Measurements from ENCODE around the gene TTLL11. TPM values are rescaled to one million over a fixed set of nuclear protein-coding genes. Genes with fewer than 3 reads are reported as not detected.

TTLL11 gene
- total RNA-seq, 1 experiment from 2014 or later, result 3.5 TPM

DNA sequence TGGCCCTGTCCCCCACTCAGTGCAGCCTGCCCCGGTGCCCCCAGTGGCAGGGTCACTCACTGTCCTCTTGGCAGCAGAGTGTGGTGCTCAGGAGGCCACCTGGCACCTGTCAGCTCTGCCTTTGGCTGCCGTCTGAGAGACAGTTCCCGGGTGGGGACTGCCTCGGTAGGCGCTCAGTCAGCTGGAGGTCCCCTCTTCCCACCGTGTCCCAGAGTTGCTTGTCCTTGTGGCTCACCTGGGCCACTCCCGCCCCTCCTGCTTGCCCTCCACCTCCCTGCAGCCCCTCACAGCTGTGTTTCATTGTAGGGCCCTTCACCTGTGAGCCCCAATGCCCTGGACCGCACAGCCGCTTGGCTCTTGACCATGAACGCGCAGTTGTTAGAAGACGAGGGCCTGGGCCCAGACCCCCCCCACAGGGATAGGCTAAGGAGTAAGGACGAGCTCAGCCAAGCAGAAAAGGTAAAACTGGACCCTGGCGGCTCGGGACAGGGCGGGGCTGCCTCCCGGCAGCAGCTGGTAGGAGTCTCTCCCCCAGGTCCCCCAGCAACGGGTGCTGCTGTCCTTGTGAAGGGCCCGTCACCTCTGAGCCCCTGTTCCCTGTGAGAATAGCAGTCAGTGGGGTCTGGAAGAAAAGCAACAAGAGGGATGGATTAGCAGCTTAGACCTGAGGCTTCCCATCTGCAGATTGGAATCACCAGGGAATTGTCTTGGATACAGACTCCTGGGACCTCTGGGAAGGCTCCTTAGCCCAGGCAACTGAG lies 319.0 kb downstream of the TTLL11 start:
- no peak for DNase-seq (ENCODE audit: low read depth)

DNA sequence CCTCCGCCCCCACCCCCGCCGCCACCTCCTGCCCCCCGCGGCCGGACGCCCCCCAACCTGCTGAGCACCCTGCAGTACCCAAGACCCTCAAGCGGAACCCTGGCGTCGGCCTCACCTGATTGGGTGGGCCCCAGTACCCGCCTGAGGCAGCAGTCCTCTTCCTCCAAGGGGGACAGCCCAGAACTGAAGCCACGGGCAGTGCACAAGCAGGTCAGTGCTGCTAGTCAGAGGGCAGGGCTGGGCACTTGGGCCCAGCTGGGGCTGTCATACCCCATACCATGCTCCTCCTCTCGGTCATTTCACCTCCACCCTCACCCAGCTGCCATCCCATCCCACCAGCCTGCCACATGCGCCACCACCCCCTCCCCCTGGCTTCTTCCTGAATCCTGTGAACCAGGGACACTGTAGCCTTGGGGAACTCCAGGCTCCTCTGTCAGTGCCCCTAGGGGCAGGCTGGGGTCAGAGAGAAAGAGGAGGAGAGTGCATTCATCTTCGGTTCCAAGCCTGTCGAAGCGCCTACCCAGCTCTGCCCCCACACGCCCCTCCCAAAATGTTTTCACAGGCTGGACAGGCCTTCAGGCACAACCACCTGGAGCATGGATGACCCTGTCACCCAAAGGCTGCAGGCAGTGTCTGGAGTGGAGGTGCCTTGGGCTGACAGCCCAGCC lies 319.7 kb downstream of the TTLL11 start:
- no peak for DNase-seq (ENCODE audit: low read depth)

DNA sequence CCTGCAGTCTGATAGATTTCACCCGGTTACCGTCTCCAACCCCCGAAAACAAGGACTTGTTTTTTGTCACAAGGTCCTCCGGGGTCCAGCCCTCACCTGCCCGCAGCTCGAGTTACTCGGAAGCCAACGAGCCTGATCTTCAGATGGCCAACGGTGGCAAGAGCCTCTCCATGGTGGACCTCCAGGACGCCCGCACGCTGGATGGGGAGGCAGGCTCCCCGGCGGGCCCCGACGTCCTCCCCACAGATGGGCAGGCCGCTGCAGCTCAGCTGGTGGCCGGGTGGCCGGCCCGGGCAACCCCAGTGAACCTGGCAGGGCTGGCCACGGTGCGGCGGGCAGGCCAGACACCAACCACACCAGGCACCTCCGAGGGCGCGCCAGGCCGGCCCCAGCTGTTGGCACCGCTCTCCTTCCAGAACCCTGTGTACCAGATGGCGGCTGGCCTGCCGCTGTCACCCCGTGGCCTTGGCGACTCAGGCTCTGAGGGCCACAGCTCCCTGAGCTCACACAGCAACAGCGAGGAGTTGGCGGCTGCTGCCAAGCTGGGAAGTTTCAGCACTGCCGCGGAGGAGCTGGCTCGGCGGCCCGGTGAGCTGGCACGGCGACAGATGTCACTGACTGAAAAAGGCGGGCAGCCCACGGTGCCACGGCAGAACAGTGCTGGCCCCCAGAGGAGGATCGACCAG lies 320.4 kb downstream of the TTLL11 start:
- no peak for DNase-seq (ENCODE audit: low read depth)

Other genes with a start within 250 kb of the TTLL11 start
- 56.7 and 74.4 TPM in 2 replicates for gene NDUFA8, start 66.5 kb upstream of the TTLL11 start, total RNA-seq (2014; rRNA removed; shearing (Covaris generic))
- gene MORN5, start 66.6 kb upstream of the TTLL11 start, total RNA-seq (2014; rRNA removed; shearing (Covaris generic)), result not detected in 2 replicates
- gene LHX6, start 135.6 kb upstream of the TTLL11 start, total RNA-seq (2014; rRNA removed; shearing (Covaris generic)), result 0.69 and 1.5 TPM in 2 replicates
- gene RBM18, start 171.5 kb upstream of the TTLL11 start, total RNA-seq (2014; rRNA removed; shearing (Covaris generic)), result 21.8 and 22.3 TPM in 2 replicates
- gene MRRF, start 171.6 kb upstream of the TTLL11 start, total RNA-seq (2014; rRNA removed; shearing (Covaris generic)), result 50.6 and 61.0 TPM in 2 replicates